Measurements from ENCODE around the gene GREM1.
A peak's percentile ranks its signal among the peaks of the same experiment; 100 is the strongest.

GREM1 gene

GRCh38 chr15:32709295-32710033 is 8.3 kb upstream of the GREM1 start:
- DNase-seq (ENCODE audit: insufficient read length, low spot score) (no peak), FAIRE-seq (no peak)
- TF ChIP-seq POU2F2 (IDR thresholded peaks at IDR 0.05; ENCODE audit: low read depth, low read length), result no peak
- TF ChIP-seq TAF1 (IDR thresholded peaks at IDR 0.05; ENCODE audit: low read depth, low read length), result no peak
- no peak for TF ChIP-seq PAX5 (IDR thresholded peaks at IDR 0.05; ENCODE audit: insufficient read depth, low read length, severe bottlenecking)
- TF ChIP-seq POLR2AphosphoS5 (IDR thresholded peaks at IDR 0.05; ENCODE audit: low read depth, low read length), result no peak
- TF ChIP-seq POLR2A (IDR thresholded peaks at IDR 0.05; ENCODE audit: low read depth, low read length), result no peak
- TF ChIP-seq SPI1 (IDR thresholded peaks at IDR 0.05; ENCODE audit: low read depth, low read length), result no peak

GRCh38 chr15:32715276-32715675 is 2.5 kb upstream of the GREM1 start:
- FAIRE-seq (no peak), DNase-seq (ENCODE audit: insufficient read length, low spot score) (no peak)
- no peak for TF ChIP-seq PAX5 (IDR thresholded peaks at IDR 0.05; ENCODE audit: insufficient read depth, low read length, severe bottlenecking)
- no peak for TF ChIP-seq TAF1 (IDR thresholded peaks at IDR 0.05; ENCODE audit: low read depth, low read length)
- TF ChIP-seq POLR2AphosphoS5 (IDR thresholded peaks at IDR 0.05; ENCODE audit: low read depth, low read length), result no peak
- TF ChIP-seq SPI1 (IDR thresholded peaks at IDR 0.05; ENCODE audit: low read depth, low read length), result peak; percentile 95
- no peak for TF ChIP-seq POLR2A (IDR thresholded peaks at IDR 0.05; ENCODE audit: low read depth, low read length)
- TF ChIP-seq POU2F2 (IDR thresholded peaks at IDR 0.05; ENCODE audit: low read depth, low read length), result no peak

DNA sequence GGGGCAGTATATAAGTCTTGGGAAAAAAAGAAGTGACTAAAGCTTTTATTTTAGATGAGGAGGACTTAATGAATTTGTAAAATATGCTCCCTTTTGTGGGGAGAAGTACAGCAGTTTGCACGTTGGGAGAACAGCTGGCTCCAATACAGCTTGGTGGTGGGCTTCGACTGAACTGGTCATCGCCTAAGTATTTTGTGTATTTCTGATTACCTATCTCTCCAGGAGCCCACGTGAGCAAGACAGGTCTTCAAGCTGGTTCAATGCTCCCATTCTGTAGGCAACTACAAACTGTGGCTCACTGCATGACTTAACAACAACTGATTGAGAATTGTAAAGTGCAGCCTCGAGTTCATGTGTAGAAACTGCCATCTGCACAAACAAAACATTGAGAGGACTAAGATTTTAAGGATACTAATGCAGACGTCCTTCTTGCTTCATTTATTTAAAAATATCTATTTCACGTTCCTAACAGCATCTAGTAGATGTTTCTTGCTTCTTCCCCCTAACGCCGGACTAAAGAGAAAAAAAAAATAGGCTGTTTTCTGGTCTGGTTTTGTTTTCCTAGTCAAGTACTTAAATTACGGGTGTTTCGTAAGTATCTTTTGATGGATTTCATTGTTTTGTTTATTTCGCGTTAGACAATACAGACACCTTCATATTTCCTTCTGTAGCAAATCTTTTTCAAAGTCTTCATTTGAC is 1.4 kb upstream of the GREM1 start:
- FAIRE-seq, result no peak
- TF ChIP-seq SPI1 (IDR thresholded peaks at IDR 0.05; ENCODE audit: low read depth, low read length), result no peak
- DNase-seq (ENCODE audit: insufficient read length, low spot score), result no peak

DNA sequence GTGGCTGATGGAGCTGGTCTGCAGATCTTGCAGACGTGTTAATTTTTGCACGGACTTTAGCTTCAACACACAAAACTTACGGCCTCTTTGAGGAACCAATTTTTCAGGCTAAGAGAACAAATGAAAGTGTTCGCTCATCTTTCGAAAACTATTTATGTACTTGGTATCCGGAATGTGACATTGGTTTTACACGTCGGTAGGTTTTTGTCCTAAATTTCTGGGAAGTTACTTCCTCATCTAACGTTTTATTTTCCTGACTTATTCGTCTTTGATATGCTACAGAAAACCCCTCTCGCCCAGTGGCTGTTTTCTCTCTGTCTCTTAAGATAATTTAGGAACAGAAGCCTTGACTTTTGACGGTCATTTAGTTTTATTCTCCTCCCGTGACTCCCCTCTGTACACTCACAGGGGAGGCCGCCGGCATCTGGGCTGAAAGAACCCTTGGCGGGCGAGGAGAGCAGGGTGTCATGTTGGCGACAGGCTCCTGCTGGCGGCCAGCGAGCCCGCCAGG is 834 bp upstream of the GREM1 start:
- peak; percentile 24 for DNase-seq (ENCODE audit: insufficient read length, low spot score)
- no peak for FAIRE-seq
- TF ChIP-seq PAX5 (IDR thresholded peaks at IDR 0.05; ENCODE audit: insufficient read depth, low read length, severe bottlenecking) (no peak), POU2F2 (IDR thresholded peaks at IDR 0.05; ENCODE audit: low read depth, low read length) (no peak), POLR2A (IDR thresholded peaks at IDR 0.05; ENCODE audit: low read depth, low read length) (no peak), POLR2AphosphoS5 (IDR thresholded peaks at IDR 0.05; ENCODE audit: low read depth, low read length) (no peak), SPI1 (IDR thresholded peaks at IDR 0.05; ENCODE audit: low read depth, low read length) (no peak), TAF1 (IDR thresholded peaks at IDR 0.05; ENCODE audit: low read depth, low read length) (no peak)

- DNase-seq (ENCODE audit: insufficient read length, low spot score) (no peak), FAIRE-seq (no peak)
- TF ChIP-seq POLR2A (IDR thresholded peaks at IDR 0.05; ENCODE audit: low read depth, low read length), result no peak
- no peak for TF ChIP-seq POLR2AphosphoS5 (IDR thresholded peaks at IDR 0.05; ENCODE audit: low read depth, low read length)
- TF ChIP-seq PAX5 (IDR thresholded peaks at IDR 0.05; ENCODE audit: insufficient read depth, low read length, severe bottlenecking), result no peak
Measured at GRCh38 chr15:32718227-32718820, 520 bp downstream of the GREM1 start.

- DNase-seq (ENCODE audit: insufficient read length, low spot score) (no peak), FAIRE-seq (no peak)
- no peak for TF ChIP-seq POU2F2 (IDR thresholded peaks at IDR 0.05; ENCODE audit: low read depth, low read length)
- TF ChIP-seq POLR2AphosphoS5 (IDR thresholded peaks at IDR 0.05; ENCODE audit: low read depth, low read length), result no peak
- TF ChIP-seq TAF1 (IDR thresholded peaks at IDR 0.05; ENCODE audit: low read depth, low read length), result no peak
- no peak for TF ChIP-seq PAX5 (IDR thresholded peaks at IDR 0.05; ENCODE audit: insufficient read depth, low read length, severe bottlenecking)
- TF ChIP-seq SPI1 (IDR thresholded peaks at IDR 0.05; ENCODE audit: low read depth, low read length), result no peak
- no peak for TF ChIP-seq POLR2A (IDR thresholded peaks at IDR 0.05; ENCODE audit: low read depth, low read length)
Measured at GRCh38 chr15:32718821-32719716, 1.3 kb downstream of the GREM1 start.

DNA sequence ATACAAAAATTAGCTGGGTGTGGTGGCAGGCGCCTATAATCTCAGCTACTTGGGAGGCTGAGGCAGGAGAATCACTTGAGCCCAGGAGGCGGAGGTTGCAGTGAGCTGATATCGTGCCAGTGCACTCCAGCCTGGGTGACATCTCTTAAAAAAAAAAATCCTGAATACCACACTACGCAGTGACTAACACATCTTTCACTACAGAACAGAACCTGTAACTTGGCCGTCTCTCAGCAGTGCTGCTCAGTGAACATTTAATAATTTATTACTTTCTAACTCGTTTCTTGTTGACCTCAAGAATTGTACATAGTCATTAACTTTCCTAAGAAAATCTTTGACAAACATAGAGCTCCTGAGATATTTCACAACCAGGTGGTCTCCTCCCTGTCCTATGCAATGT is 3.8 kb downstream of the GREM1 start:
- no peak for TF ChIP-seq SPI1 (IDR thresholded peaks at IDR 0.05; ENCODE audit: low read depth, low read length)
- no peak for TF ChIP-seq TAF1 (IDR thresholded peaks at IDR 0.05; ENCODE audit: low read depth, low read length)
- no peak for TF ChIP-seq POLR2A (IDR thresholded peaks at IDR 0.05; ENCODE audit: low read depth, low read length)
- no peak for TF ChIP-seq POU2F2 (IDR thresholded peaks at IDR 0.05; ENCODE audit: low read depth, low read length)
- no peak for TF ChIP-seq PAX5 (IDR thresholded peaks at IDR 0.05; ENCODE audit: insufficient read depth, low read length, severe bottlenecking)
- TF ChIP-seq POLR2AphosphoS5 (IDR thresholded peaks at IDR 0.05; ENCODE audit: low read depth, low read length), result no peak
- FAIRE-seq (no peak), DNase-seq (ENCODE audit: insufficient read length, low spot score) (no peak)

DNA sequence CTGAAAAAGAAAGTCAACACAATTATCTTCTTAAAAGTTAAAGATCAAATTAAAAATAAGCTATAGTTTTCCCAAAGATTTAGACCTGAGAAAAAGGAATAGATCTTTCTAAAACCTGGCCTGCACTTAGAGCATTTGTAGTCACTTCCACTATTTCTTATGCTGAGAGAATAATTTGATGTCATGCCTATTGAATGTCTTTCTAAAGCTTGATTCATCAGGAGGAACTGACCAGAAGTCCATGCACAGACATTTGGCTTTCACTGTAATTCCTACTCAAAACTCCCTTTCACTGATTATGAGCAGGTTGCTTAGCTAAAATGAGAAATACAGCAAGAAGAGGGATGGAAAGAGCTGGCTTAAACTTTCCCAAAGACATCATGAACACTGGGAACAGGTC is 4.3 kb downstream of the GREM1 start:
- no peak for FAIRE-seq
- TF ChIP-seq SPI1 (IDR thresholded peaks at IDR 0.05; ENCODE audit: low read depth, low read length), result no peak
- no peak for TF ChIP-seq POU2F2 (IDR thresholded peaks at IDR 0.05; ENCODE audit: low read depth, low read length)
- no peak for TF ChIP-seq POLR2AphosphoS5 (IDR thresholded peaks at IDR 0.05; ENCODE audit: low read depth, low read length)
- TF ChIP-seq PAX5 (IDR thresholded peaks at IDR 0.05; ENCODE audit: insufficient read depth, low read length, severe bottlenecking), result no peak
- no peak for TF ChIP-seq POLR2A (IDR thresholded peaks at IDR 0.05; ENCODE audit: low read depth, low read length)
- TF ChIP-seq TAF1 (IDR thresholded peaks at IDR 0.05; ENCODE audit: low read depth, low read length), result no peak
- no peak for DNase-seq (ENCODE audit: insufficient read length, low spot score)
